ENCODE results near the gene PRIMA1.

PRIMA1 gene

GRCh38 chr14:93728651-93729016, 59.7 kb downstream of the PRIMA1 start:
- no peak for DNase-seq

GRCh38 chr14:93727917-93728650, 60.2 kb downstream of the PRIMA1 start:
- DNase-seq: no peak

- no peak for DNase-seq
These were observed 61.1 kb downstream of the PRIMA1 start for GRCh38 chr14:93727039-93727740.

- no peak for DNase-seq
These were observed 62.3 kb downstream of the PRIMA1 start for GRCh38 chr14:93725993-93726392.

- DNase-seq: no peak
These were observed 63.2 kb downstream of the PRIMA1 start for GRCh38 chr14:93725002-93725582.

- no peak for DNase-seq
These were observed 65.3 kb downstream of the PRIMA1 start for GRCh38 chr14:93723001-93723400.

- DNase-seq: peak; percentile 38
These were observed 67.3 kb downstream of the PRIMA1 start for GRCh38 chr14:93720981-93721483.

- DNase-seq: no peak
These were observed 68.0 kb downstream of the PRIMA1 start for GRCh38 chr14:93720076-93720815.

GRCh38 chr14:93719256-93719655, 69.0 kb downstream of the PRIMA1 start:
- DNase-seq: peak; percentile 20

- no peak for DNase-seq
These were observed 70.5 kb downstream of the PRIMA1 start for GRCh38 chr14:93717668-93718320.

- DNase-seq: peak; percentile 39
These were observed 71.3 kb downstream of the PRIMA1 start for GRCh38 chr14:93716746-93717667.

- peak; percentile 25 for DNase-seq
These were observed 72.1 kb downstream of the PRIMA1 start for GRCh38 chr14:93716002-93716745.

GRCh38 chr14:93715279-93715927, 72.9 kb downstream of the PRIMA1 start:
- peak; percentile 18 for DNase-seq

- DNase-seq: no peak
These were observed 73.7 kb downstream of the PRIMA1 start for GRCh38 chr14:93714605-93715004.

- no peak for DNase-seq
These were observed 74.4 kb downstream of the PRIMA1 start for GRCh38 chr14:93713726-93714405.

- DNase-seq: no peak
These were observed 75.2 kb downstream of the PRIMA1 start for GRCh38 chr14:93712838-93713724.

GRCh38 chr14:93712079-93712837, 76.0 kb downstream of the PRIMA1 start:
- no peak for DNase-seq

GRCh38 chr14:93709249-93709648, 79.0 kb downstream of the PRIMA1 start:
- DNase-seq: no peak

All from right forelimb (tissue), 1 donor.